ENCODE data around the gene TSACC. TPM values are rescaled to one million over a fixed set of nuclear protein-coding genes. Genes with fewer than 3 reads are reported as not detected.

Gene TSACC
- total and polyA plus RNA-seq, 2 of the 8 experiments (the other 6 are each of a cell fraction or from before 2014, with no cell fraction given), result 1.0 to 5.0 TPM

DNA sequence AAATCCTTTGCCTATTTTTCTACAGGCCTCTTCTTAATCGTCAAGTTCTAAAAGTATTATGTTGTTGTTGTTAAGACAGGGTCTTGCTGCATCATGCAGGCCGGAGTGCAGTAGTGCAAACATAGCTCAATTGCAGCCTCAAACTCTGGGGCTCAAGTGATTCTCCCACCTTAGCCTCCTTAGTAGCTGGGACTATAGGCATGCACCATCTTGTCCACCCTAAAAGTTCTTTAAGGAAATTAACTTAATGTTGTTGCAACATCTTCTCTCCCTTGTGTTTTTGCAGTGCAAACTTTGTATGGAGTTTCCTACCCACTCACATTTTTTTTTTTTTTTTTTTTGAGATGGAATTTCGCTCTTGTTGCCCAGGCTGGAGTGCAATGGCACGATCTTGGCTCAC is 35.1 kb upstream of the TSACC start:
- Histone ChIP-seq H2BK120ac (replicated peaks; ENCODE audit: low read depth, low read length) (no peak overlapping the region), H3K36me3 (ENCODE audit: control insufficient read depth in 2 of 4, insufficient read depth in 4 of 4, low read length in 3 of 4) (peaks cover 4 to 25% (median 18%) of the 10 kb centered on the region in 4 experiments), H3K14ac (ENCODE audit: insufficient read length) (no peak overlapping the region), H3K4me1 (replicated peaks in 1 of 4; ENCODE audit: control insufficient read depth in 3 of 4, insufficient read depth in 4 of 4, low read length in 3 of 4) (no peaks in the 10 kb centered on the region; a peak in 1 of 7 replicates), H4K91ac (replicated peaks; ENCODE audit: insufficient read length, low read length) (no peak overlapping the region), H2BK15ac (ENCODE audit: low read length) (no peak overlapping the region), H3K23ac (ENCODE audit: insufficient read length) (no peak overlapping the region), H3K79me2 (ENCODE audit: control insufficient read depth in 1 of 2, insufficient read depth in 2 of 2, low read length in 2 of 2) (no peaks in the 10 kb centered on the region), H2BK5ac (ENCODE audit: low read depth, low read length) (no peak overlapping the region; the same call in 1 of the 2 replicates), H2AK5ac (ENCODE audit: low read depth, low read length) (no peak overlapping the region), H3K4ac (replicated peaks; ENCODE audit: insufficient read length, low read depth, low read length) (no peak overlapping the region), H2BK12ac (ENCODE audit: low read depth, low read length) (no peak overlapping the region), H3K27me3 (replicated peaks in 1 of 4; ENCODE audit: control insufficient read depth in 3 of 4, extremely low read depth in 1 of 4, insufficient read depth in 3 of 4, low read length in 3 of 4) (no peaks in the 10 kb centered on the region), H4K5ac (ENCODE audit: insufficient read length, low read depth, low read length) (no peak overlapping the region), H3K4me2 (ENCODE audit: insufficient read depth in 1 of 2, low read depth in 2 of 2, low read length in 2 of 2) (no peak overlapping the region), H3K79me1 (ENCODE audit: low read depth, low read length) (no peaks in the 10 kb centered on the region), H3K9ac (replicated peaks in 1 of 4; ENCODE audit: extremely low read depth in 1 of 4, low read depth in 3 of 4, low read length in 3 of 4) (no peak overlapping the region), H2BK20ac (ENCODE audit: low read length) (no peak overlapping the region), H3K27ac (ENCODE audit: low read depth, low read length) (no peak overlapping the region), H4K20me1 (replicated peaks in 1 of 2; ENCODE audit: control insufficient read depth in 1 of 2, insufficient read depth in 2 of 2, low read length in 2 of 2) (no peaks in the 10 kb centered on the region), H2AFZ (ENCODE audit: low read length) (no peak overlapping the region), H3K4me3 (ENCODE audit: extremely low read depth in 1 of 4, insufficient read depth in 2 of 4, low read depth in 3 of 4, low read length in 4 of 4) (no peak overlapping the region), H3K9me3 (ENCODE audit: insufficient read depth in 2 of 2, low read depth in 1 of 2, low read length in 1 of 2) (no peaks in the 10 kb centered on the region), H3K23me2 (ENCODE audit: low read depth, low read length) (no peaks in the 10 kb centered on the region), H4K8ac (ENCODE audit: extremely low read depth, insufficient read depth, low read length) (no peak overlapping the region), H3K18ac (ENCODE audit: extremely low read depth, low read length) (no peak overlapping the region), H3K56ac (replicated peaks; ENCODE audit: insufficient read length, low read depth, low read length) (no peak overlapping the region)
- TF ChIP-seq POLR2A (IDR thresholded peaks at IDR 0.05; ENCODE audit: control extremely low read depth in 1 of 2, low read depth in 2 of 2, low read length in 2 of 2) (no peak), KDM4A (IDR thresholded peaks at IDR 0.05; ENCODE audit: low read depth, low read length, severe bottlenecking) (no peak), POU5F1 (IDR thresholded peaks at IDR 0.05; ENCODE audit: low read depth, low read length) (no peak), RNF2 (IDR thresholded peaks at IDR 0.05; ENCODE audit: borderline replicate concordance, low read depth, low read length, missing control alignments, poor library complexity, severe bottlenecking) (no peak), POLR2AphosphoS5 (IDR thresholded peaks at IDR 0.05; ENCODE audit: low read depth, low read length) (0 out of 2 replicates have a peak, but pooled peaks have one; percentile 18)
- WGBS, 2 experiments (ENCODE audit: extremely low coverage in 1 of 2, insufficient coverage in 1 of 2, insufficient read length in 1 of 2, insufficient replicate concordance in 2 of 2, low coverage in 1 of 2, low lambda C conversion rate in 2 of 2, missing lambda C conversion rate in 1 of 2), result 91% methylated on average over 3 of the region's 4 CpGs; no CpG with 5 or more reads in 1 of the 2 experiments
- FAIRE-seq, result no peak
- POLR2A ChIA-PET (ENCODE audit: partially characterized antibody), result interaction anchor here (0.8 to 16.5 kb wide), 13 partner anchors 8 to 57 kb away, joined by 3 to 221 read pairs (median 4); partner anchors contain the start of genes CCT3, GLMP, SMG5 and TMEM79
- CTCF ChIA-PET (ENCODE audit: partially characterized antibody), result interaction anchor here (1.0 to 1.8 kb wide), 2 partner anchors 16 to 56 kb away, joined by 3 to 5 read pairs; no protein-coding TSS in a partner anchor
- DNase-seq (ENCODE audit: low read depth in 1 of 2, low spot score in 2 of 2), result no peak

Data from H1 (cell line).